Trophoblast cell (in vitro differentiated cells and primary cell): Measurements from ENCODE around the gene GTPBP1.

Experiments
- DNase-seq, 2 donors: peaks; one replicate each; pipeline ENCODE4 v3.0.0-alpha.2; 2016
- H2AFZ ChIP-seq: 2 replicates; pipeline ENCODE4 v1.6.1; 2013; ENCODE audit warnings: low read length, moderate library complexity, mild to moderate bottlenecking; ENCODE audit not compliant: insufficient read depth, poor library complexity
- H2AK5ac ChIP-seq: 2 replicates; pipeline ENCODE4 v1.6.1; 2013; ENCODE audit warnings: mild to moderate bottlenecking, low read length
- H2BK120ac ChIP-seq: 2 replicates; pipeline ENCODE4 v1.6.1; 2013; ENCODE audit warnings: low read length, mild to moderate bottlenecking, moderate library complexity; ENCODE audit not compliant: insufficient read depth, poor library complexity
- H2BK12ac ChIP-seq: 2 replicates; pipeline ENCODE4 v1.6.1; 2013; ENCODE audit warnings: mild to moderate bottlenecking, low read length, moderate library complexity
- H2BK5ac ChIP-seq: 2 replicates; pipeline ENCODE4 v1.6.1; 2013; ENCODE audit warnings: low read length, low read depth, moderate library complexity, mild to moderate bottlenecking; ENCODE audit not compliant: poor library complexity
- H3K14ac ChIP-seq: 2 replicates; pipeline ENCODE4 v1.6.1; 2013; ENCODE audit warnings: mild to moderate bottlenecking, low read length
- H3K18ac ChIP-seq: 2 replicates; pipeline ENCODE4 v1.6.1; 2013; ENCODE audit warnings: mild to moderate bottlenecking, low read length
- H3K23ac ChIP-seq: 2 replicates; pipeline ENCODE4 v1.6.1; 2013; ENCODE audit warnings: low read length
- H3K27ac ChIP-seq: 2 replicates; pipeline ENCODE4 v1.5.1; 2013; ENCODE audit warnings: low read depth, mild to moderate bottlenecking, inconsistent platforms, low read length, moderate library complexity
- H3K27me3 ChIP-seq: 2 replicates; pipeline ENCODE4 v1.6.1; 2013; ENCODE audit warnings: inconsistent platforms, mild to moderate bottlenecking, low read length, moderate library complexity; ENCODE audit not compliant: insufficient read depth
- H3K36me3 ChIP-seq, 2 experiments: 1 replicate in 1 of 2; 2 replicates in 1 of 2; pipeline ENCODE4 v1.6.1; 2013; ENCODE audit warnings: low read length in 2 of 2, mild to moderate bottlenecking in 2 of 2, moderate library complexity in 1 of 2; ENCODE audit not compliant: insufficient read depth in 2 of 2, control insufficient read depth in 1 of 2
- H3K4ac ChIP-seq: 2 replicates; pipeline ENCODE4 v1.6.1; 2013; ENCODE audit warnings: low read depth, mild to moderate bottlenecking, low read length, moderate library complexity
- H3K4me1 ChIP-seq, 2 experiments: 1 replicate in 1 of 2; 2 replicates in 1 of 2; pipeline ENCODE4 v1.6.1; 2013; ENCODE audit warnings: low read length in 2 of 2, mild to moderate bottlenecking in 2 of 2, moderate library complexity in 1 of 2; ENCODE audit not compliant: insufficient read depth in 2 of 2, control insufficient read depth in 1 of 2
- H3K4me2 ChIP-seq: 2 replicates; pipeline ENCODE4 v1.6.1; 2013; ENCODE audit warnings: inconsistent platforms, mild to moderate bottlenecking, low read length, moderate library complexity
- H3K4me3 ChIP-seq: 2 replicates; pipeline ENCODE4 v1.5.1; 2013; ENCODE audit warnings: mild to moderate bottlenecking, low read depth, low read length, inconsistent platforms
- H3K79me1 ChIP-seq: one replicate; pipeline ENCODE4 v1.6.1; 2013; ENCODE audit warnings: low read length
- H3K79me2 ChIP-seq: 2 replicates; pipeline ENCODE4 v1.6.1; 2013; ENCODE audit warnings: low read length, mild to moderate bottlenecking; ENCODE audit not compliant: control insufficient read depth, insufficient read depth, poor library complexity
- H3K9ac ChIP-seq: 2 replicates; pipeline ENCODE4 v1.6.1; 2013; ENCODE audit warnings: mild to moderate bottlenecking, low read length
- H3K9me3 ChIP-seq: 2 replicates; pipeline ENCODE4 v1.6.1; 2013; ENCODE audit warnings: low read depth, mild to moderate bottlenecking, control low read depth, inconsistent platforms, low read length; ENCODE audit not compliant: insufficient read depth
- H4K12ac ChIP-seq: 2 replicates; pipeline ENCODE4 v1.6.1; 2013; ENCODE audit warnings: low read depth, mild to moderate bottlenecking, low read length, moderate library complexity
- H4K8ac ChIP-seq: 2 replicates; pipeline ENCODE4 v1.6.1; 2013; ENCODE audit warnings: low read depth, mild to moderate bottlenecking, low read length, moderate library complexity
- H4K91ac ChIP-seq: one replicate; pipeline ENCODE4 v1.6.1; 2013; ENCODE audit warnings: low read depth, mild to moderate bottlenecking, low read length, moderate library complexity
- WGBS: extraction: QIAGEN DNeasy Blood & Tissue Kit; methylation state at CpG from one replicate; pipeline ENCODE4 v1.1.7; 2013; ENCODE audit warnings: missing lambda C conversion rate; ENCODE audit not compliant: insufficient read length, insufficient coverage; ENCODE audit errors: extremely low coverage; 5-methylcytosine and 5-hydroxymethylcytosine counted together

GTPBP1 gene

GRCh38 chr22:38735465-38736256 lies 29.9 kb downstream of the GTPBP1 start:
- no peaks in the 10 kb centered on the region for H3K79me1 ChIP-seq
- no peak overlapping the region for H2BK5ac ChIP-seq
- no peaks in the 10 kb centered on the region for H3K9me3 ChIP-seq
- no peak overlapping the region for H3K27ac ChIP-seq
- no CpG with 5 or more reads among the region's 15 CpGs for WGBS
- no peaks in the 10 kb centered on the region for H3K79me2 ChIP-seq
- H3K4me1 ChIP-seq: no peaks in the 10 kb centered on the region
- H3K23ac ChIP-seq: no peak overlapping the region
- peaks cover 92 to 96% of the 10 kb centered on the region in 2 experiments for H3K36me3 ChIP-seq
- H3K4me2 ChIP-seq: no peak overlapping the region
- no peak overlapping the region for H3K9ac ChIP-seq
- H4K12ac ChIP-seq: no peak overlapping the region
- H2AFZ ChIP-seq: no peak overlapping the region
- no peak overlapping the region for H4K91ac ChIP-seq
- no peak overlapping the region for H4K8ac ChIP-seq
- DNase-seq: no peak
- H3K4me3 ChIP-seq: no peak overlapping the region
- no peak overlapping the region for H3K4ac ChIP-seq
- no peaks in the 10 kb centered on the region for H3K27me3 ChIP-seq
- no peak overlapping the region for H3K14ac ChIP-seq
- H3K18ac ChIP-seq: no peak overlapping the region
- H2BK12ac ChIP-seq: no peak overlapping the region
- no peak overlapping the region for H2BK120ac ChIP-seq
- H2AK5ac ChIP-seq: no peak overlapping the region

GRCh38 chr22:38736257-38736570 lies 30.5 kb downstream of the GTPBP1 start:
- Histone ChIP-seq H2BK12ac (no peak overlapping the region), H2BK5ac (no peak overlapping the region), H2BK120ac (no peak overlapping the region), H3K4me3 (no peak overlapping the region), H2AK5ac (no peak overlapping the region), H3K79me1 (no peaks in the 10 kb centered on the region), H4K91ac (no peak overlapping the region), H3K9me3 (no peaks in the 10 kb centered on the region), H3K4me1 (no peaks in the 10 kb centered on the region), H3K14ac (no peak overlapping the region), H3K18ac (no peak overlapping the region), H3K36me3 (peaks cover 93 to 96% of the 10 kb centered on the region in 2 experiments), H3K23ac (no peak overlapping the region), H4K8ac (no peak overlapping the region), H3K79me2 (no peaks in the 10 kb centered on the region), H3K9ac (no peak overlapping the region), H3K27ac (no peak overlapping the region), H4K12ac (no peak overlapping the region), H2AFZ (no peak overlapping the region), H3K4ac (no peak overlapping the region), H3K27me3 (no peaks in the 10 kb centered on the region), H3K4me2 (no peak overlapping the region)
- WGBS: no CpG with 5 or more reads among the region's 7 CpGs
- no peak for DNase-seq

- WGBS: no CpG with 5 or more reads among the region's 21 CpGs
- H3K36me3 ChIP-seq: peaks cover 92 to 95% of the 10 kb centered on the region in 2 experiments
These were observed 31.7 kb downstream of the GTPBP1 start for GRCh38 chr22:38737302-38738060.

GRCh38 chr22:38738475-38739070 lies 32.8 kb downstream of the GTPBP1 start:
- Histone ChIP-seq H3K4me2 (no peak overlapping the region), H3K9me3 (no peaks in the 10 kb centered on the region), H3K79me1 (no peaks in the 10 kb centered on the region), H4K8ac (no peak overlapping the region), H3K36me3 (peaks cover 91 to 94% of the 10 kb centered on the region in 2 experiments), H3K27ac (no peak overlapping the region), H3K14ac (no peak overlapping the region), H2AK5ac (no peak overlapping the region), H3K79me2 (no peaks in the 10 kb centered on the region), H3K27me3 (no peaks in the 10 kb centered on the region), H2BK5ac (no peak overlapping the region), H3K9ac (no peak overlapping the region), H3K23ac (no peak overlapping the region), H3K4me1 (no peaks in the 10 kb centered on the region), H2BK12ac (no peak overlapping the region), H2AFZ (no peak overlapping the region), H2BK120ac (no peak overlapping the region), H4K12ac (no peak overlapping the region), H3K4me3 (no peak overlapping the region), H3K4ac (no peak overlapping the region), H3K18ac (no peak overlapping the region), H4K91ac (no peak overlapping the region)
- WGBS: no CpG with 5 or more reads among the region's 18 CpGs
- DNase-seq: no peak

More at GRCh38 chr22:38737302-38738060, 31.7 kb downstream of the GTPBP1 start:
- Histone ChIP-seq H4K12ac (no peak overlapping the region), H4K91ac (no peak overlapping the region), H2AFZ (no peak overlapping the region), H2BK120ac (no peak overlapping the region), H2BK5ac (no peak overlapping the region), H3K4me1 (no peaks in the 10 kb centered on the region), H3K4me3 (no peak overlapping the region), H3K23ac (no peak overlapping the region), H2BK12ac (no peak overlapping the region), H3K18ac (no peak overlapping the region), H3K79me2 (no peaks in the 10 kb centered on the region), H3K27ac (no peak overlapping the region), H3K14ac (no peak overlapping the region), H3K79me1 (no peaks in the 10 kb centered on the region), H3K4ac (no peak overlapping the region), H3K9me3 (no peaks in the 10 kb centered on the region), H3K27me3 (no peaks in the 10 kb centered on the region), H3K9ac (no peak overlapping the region), H2AK5ac (no peak overlapping the region), H3K4me2 (no peak overlapping the region), H4K8ac (no peak overlapping the region)
- no peak for DNase-seq
